Cardiac fibroblast (primary cell): ENCODE data around the gene OR6T1.

Source experiments
- DNase-seq, 2 donors: peaks; one replicate each; pipeline versions ENCODE4 v3.0.0 to v3.0.0-alpha.2; 2010; ENCODE audit warnings: low read depth in 2 of 2
- H3K4me3 ChIP-seq, 2 donors: replicated peaks in 1 of 2; 1 replicate in 1 of 2; 2 replicates in 1 of 2; pipeline ENCODE4 v1.5.1; 2011; ENCODE audit warnings: low read depth in 2 of 2, low read length in 2 of 2, mild to moderate bottlenecking in 2 of 2, moderate library complexity in 1 of 2
- CTCF ChIP-seq: IDR thresholded peaks from one replicate; pipeline ENCODE4 v1.5.1; 2011; ENCODE audit warnings: low read depth, mild to moderate bottlenecking, low read length, inconsistent platforms

Gene OR6T1

DNA sequence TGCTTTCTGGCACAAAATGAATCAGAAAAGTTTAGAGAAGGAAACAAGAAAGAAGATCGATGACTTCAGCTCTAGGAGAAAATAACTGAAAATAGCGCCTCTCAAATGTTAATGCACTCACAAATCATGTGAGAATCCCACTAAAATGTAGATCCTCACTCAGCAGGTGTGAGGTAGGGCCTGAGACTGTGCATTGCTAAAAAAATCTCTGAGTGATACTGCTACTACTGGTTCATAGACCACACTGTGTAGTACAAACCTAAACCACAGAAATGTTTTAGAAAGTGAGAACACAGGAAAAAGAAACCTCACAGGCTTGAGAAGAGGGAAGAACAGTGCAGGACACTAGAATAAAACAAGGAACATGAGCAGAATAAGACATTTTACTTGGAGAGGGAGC is 39.7 kb downstream of the OR6T1 start:
- no peak for DNase-seq
- no peak overlapping the region for H3K4me3 ChIP-seq
- TF ChIP-seq CTCF: no peak

DNA sequence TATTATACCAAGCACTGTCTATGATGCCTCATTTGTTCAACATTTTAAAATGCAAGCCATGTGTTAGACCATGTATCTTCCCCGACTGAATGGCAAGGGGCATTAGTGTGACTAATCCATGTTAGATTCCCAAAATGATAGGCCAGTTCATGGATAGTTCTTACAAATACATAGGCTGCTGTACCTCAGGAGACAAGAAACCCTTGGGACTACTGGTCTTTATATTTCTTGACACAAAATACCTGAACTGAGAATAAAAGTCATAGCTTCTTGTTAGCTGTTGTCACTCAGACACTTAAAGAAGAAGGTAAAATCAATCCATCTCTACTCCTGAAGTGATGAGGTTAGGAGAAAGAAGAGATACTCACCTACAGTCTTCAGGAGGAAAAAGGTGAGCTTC is 41.8 kb downstream of the OR6T1 start, which contains the start of gene OR8D4:
Gene OR8D4 (plus strand): TSS at position 301 of the 400 bp plus-strand sequence. CDS start 4,265 bp downstream, outside the sequence.
- no peak for TF ChIP-seq CTCF
- no peak within 1 kb of the TSS for H3K4me3 ChIP-seq
- DNase-seq: no peak

DNA sequence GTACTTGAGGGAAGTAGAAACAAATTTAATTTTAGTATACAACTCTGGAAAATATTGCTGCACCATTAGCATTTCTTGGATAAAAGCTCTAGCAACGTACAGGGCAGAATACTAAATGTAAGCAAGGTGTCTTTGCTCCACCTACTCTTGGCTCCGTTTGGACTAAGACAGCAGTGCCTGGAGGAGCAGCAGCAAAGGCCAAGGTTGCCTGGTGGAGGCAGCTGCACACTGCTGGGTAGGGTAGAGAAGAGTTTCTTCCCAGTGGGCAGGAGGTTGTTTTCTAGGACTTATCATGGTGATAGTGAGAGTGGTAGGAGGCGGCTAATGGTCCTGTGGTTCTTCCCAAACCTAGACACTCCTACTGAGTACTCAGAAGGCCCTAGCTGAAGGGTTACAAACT is 43.8 kb downstream of the OR6T1 start:
- no peak overlapping the region for H3K4me3 ChIP-seq
- no peak for TF ChIP-seq CTCF
- no peak for DNase-seq
